ENCODE data around the gene PHPT1.

DNA sequence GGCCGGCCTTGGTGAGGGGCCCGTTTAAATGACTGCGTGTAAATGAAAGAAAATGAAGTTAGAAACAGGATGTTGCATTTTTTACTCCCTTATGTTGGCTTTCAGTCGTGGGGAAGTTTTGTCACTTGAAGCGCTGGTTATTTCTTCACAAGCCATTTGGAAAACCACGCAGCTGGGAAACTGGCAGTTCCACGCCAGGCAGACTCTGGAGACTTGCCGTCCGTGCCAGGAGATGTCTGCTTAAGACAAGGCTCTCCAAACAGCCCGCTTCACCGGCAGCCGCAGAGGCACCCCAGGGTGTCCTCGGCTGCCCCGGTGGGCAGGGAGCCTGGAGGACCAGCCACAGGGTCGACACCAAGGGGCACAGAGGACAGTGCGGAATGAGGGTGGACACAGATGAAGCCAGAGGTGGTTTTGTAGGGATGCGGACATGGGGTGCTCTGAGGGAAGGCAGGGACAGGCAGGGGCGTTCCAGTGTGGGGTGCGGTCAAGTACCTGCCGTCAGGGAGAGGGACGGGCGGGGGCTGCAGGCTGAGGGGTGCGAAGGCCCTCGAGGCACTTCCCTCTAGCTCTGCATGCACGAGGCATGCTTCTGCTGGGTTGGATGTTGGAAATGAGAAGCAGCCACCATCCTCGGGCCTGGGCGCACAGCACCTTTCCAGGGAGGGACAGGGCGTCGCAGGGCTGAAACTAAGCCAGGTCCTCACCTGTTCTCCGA lies 18.0 kb upstream of the PHPT1 start:
- TF ChIP-seq POLR2A (IDR thresholded peaks at IDR 0.05), result no peak
- TF ChIP-seq, protein P1, sequence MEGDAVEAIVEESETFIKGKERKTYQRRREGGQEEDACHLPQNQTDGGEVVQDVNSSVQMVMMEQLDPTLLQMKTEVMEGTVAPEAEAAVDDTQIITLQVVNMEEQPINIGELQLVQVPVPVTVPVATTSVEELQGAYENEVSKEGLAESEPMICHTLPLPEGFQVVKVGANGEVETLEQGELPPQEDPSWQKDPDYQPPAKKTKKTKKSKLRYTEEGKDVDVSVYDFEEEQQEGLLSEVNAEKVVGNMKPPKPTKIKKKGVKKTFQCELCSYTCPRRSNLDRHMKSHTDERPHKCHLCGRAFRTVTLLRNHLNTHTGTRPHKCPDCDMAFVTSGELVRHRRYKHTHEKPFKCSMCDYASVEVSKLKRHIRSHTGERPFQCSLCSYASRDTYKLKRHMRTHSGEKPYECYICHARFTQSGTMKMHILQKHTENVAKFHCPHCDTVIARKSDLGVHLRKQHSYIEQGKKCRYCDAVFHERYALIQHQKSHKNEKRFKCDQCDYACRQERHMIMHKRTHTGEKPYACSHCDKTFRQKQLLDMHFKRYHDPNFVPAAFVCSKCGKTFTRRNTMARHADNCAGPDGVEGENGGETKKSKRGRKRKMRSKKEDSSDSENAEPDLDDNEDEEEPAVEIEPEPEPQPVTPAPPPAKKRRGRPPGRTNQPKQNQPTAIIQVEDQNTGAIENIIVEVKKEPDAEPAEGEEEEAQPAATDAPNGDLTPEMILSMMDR (IDR thresholded peaks at IDR 0.05), result no peak

Data from right lobe of liver (tissue), 4 donors.